Stomach (tissue), 9 donors: ENCODE data around the gene CHD6. TPM values are rescaled to one million over a fixed set of nuclear protein-coding genes. Genes with fewer than 3 reads are reported as not detected.

Experiments
- DNase-seq, 2 donors: peaks; one replicate each; pipeline versions ENCODE4 v3.0.0 to v3.0.0-alpha.2; 2013 to 2019
- H3K27ac ChIP-seq, 5 donors: fragments of 200-600 bp in 4 of 5; sonication (generic) in 4 of 5; one replicate each; pipeline ENCODE4 v1.5.1; 2013 to 2019; ENCODE audit warnings: mild to moderate bottlenecking in 1 of 5, moderate library complexity in 1 of 5
- H3K27me3 ChIP-seq, 3 donors: fragments of 200-600 bp; sonication (generic); one replicate each; pipeline ENCODE4 v1.5.1; 2017 to 2019; ENCODE audit warnings: mixed run types in 1 of 3
- H3K36me3 ChIP-seq, 4 donors: fragments of 200-600 bp; sonication (generic); 1 replicate in 3 of 4; 2 replicates in 1 of 4; pipeline ENCODE4 v1.5.1; 2016 to 2019
- H3K4me1 ChIP-seq, 4 donors: fragments of 200-600 bp; sonication (generic); one replicate each; pipeline ENCODE4 v1.5.1; 2016 to 2019
- H3K4me3 ChIP-seq, 4 donors: fragments of 200-600 bp; sonication (generic) in 3 of 4; one replicate each; pipeline ENCODE4 v1.5.1; 2016 to 2019; ENCODE audit warnings: mild to moderate bottlenecking in 1 of 4
- H3K9me3 ChIP-seq, 4 donors: fragments of 200-600 bp; sonication (generic); one replicate each; pipeline ENCODE4 v1.5.1; 2016 to 2019
- CTCF ChIP-seq, 7 experiments: fragments of 450-650 bp in 4 of 7; fragments of 200-600 bp in 3 of 7; sonication (generic) in 3 of 7; IDR thresholded peaks; one replicate each; pipeline ENCODE4 v1.5.1; 2016 to 2019; ENCODE audit warnings: antibody characterized with exemption in 7 of 7, control low read depth in 2 of 7, mild to moderate bottlenecking in 1 of 7
- EP300 ChIP-seq: sonication (generic); formaldehyde crosslinking; IDR thresholded peaks from one replicate; pipeline ENCODE4 v1.6.1; 2017; ENCODE audit warnings: antibody characterized with exemption
- POLR2A ChIP-seq, 4 donors: fragments of 450-650 bp; IDR thresholded peaks; one replicate each; pipeline ENCODE4 v1.6.1; 2016; ENCODE audit warnings: antibody characterized with exemption in 4 of 4, control low read depth in 2 of 4, mild to moderate bottlenecking in 1 of 4, moderate library complexity in 1 of 4
- POLR2AphosphoS5 ChIP-seq, 3 donors: sonication (generic); formaldehyde crosslinking; IDR thresholded peaks; one replicate each; pipeline ENCODE4 v1.6.1; 2016; ENCODE audit warnings: antibody characterized with exemption in 3 of 3
- whole genome bisulfite sequencing, 5 donors: extraction: QIAGEN DNeasy Blood & Tissue Kit in 3 of 5; methylation state at CpG; one replicate each; pipeline versions ENCODE4 v1.1.5 to v1.1.7; 2013 to 2018; 5-methylcytosine and 5-hydroxymethylcytosine counted together
- intact Hi-C: fragments of 100-400 bp; cut with DNase I; formaldehyde crosslinking; loops from one replicate; pipeline ENCODE4 v1.15.1; 2023; ENCODE audit warnings: low total_unique reads
- polyA plus RNA-seq, 3 donors: library from polyadenylated mRNA; stranded (reverse); fragments of 200-250 nt; gene quantifications; one replicate each; pipeline ENCODE4 v1.2.3, GENCODE V29; 2013
- total RNA-seq, 5 donors: library from RNA; depleted of rRNA; stranded (reverse); fragments of >200 nt; gene quantifications; one replicate each; pipeline versions ENCODE4 v1.1.0 to v1.2.3, GENCODE V29; 2014 to 2016
- donor health status: healthy with polysubstance abuse.
- donor health status: Bipolar disorder and iron deficiency.
- donor health status: healthy.

The CHD6 gene
- total and polyA plus RNA-seq, 8 donors: 4.4 to 84.6 (median 47.5) TPM

- no peak for TF ChIP-seq POLR2AphosphoS5 (IDR thresholded peaks at IDR 0.05)
- TF ChIP-seq POLR2A (IDR thresholded peaks at IDR 0.05): no peak
- no peak for TF ChIP-seq CTCF (IDR thresholded peaks at IDR 0.05)
- TF ChIP-seq EP300: no peak
- no peaks in the 10 kb centered on the region for H3K9me3 ChIP-seq
- no peak overlapping the region for H3K27ac ChIP-seq
- 96 to 98% (median 97%) methylated on average over 17 of the region's 17 CpGs for WGBS, 5 donors
- DNase-seq: no peak
- H3K36me3 ChIP-seq: peaks cover 29 to 80% (median 68%) of the 10 kb centered on the region in 4 donors
- intact Hi-C loops: no loop called here
- H3K4me3 ChIP-seq: no peak overlapping the region
- H3K4me1 ChIP-seq: no peaks in the 10 kb centered on the region
- no peaks in the 10 kb centered on the region for H3K27me3 ChIP-seq
These were observed 160.9 kb downstream of the CHD6 start for GRCh38 chr20:41457173-41457857.

DNA sequence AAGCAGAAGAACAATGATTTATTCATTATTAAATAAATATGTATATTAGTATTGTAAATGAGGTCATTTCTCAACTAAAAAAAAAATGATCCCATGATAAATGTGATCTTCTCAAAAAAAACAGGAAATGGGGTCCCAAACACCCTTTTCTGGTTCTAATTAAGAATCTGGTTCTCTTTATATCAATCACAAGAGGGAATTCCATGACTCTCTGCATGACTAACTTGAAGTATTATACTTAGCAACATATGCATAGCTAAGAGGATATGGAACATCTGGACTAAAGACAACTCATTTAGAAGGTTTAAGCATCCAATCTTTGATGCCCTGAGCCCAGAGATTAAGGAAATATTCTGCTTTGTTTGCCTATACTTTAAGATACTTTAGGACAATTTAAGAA lies 161.8 kb downstream of the CHD6 start:
- no peak overlapping the region for H3K27ac ChIP-seq
- H3K36me3 ChIP-seq: peaks cover 37 to 83% (median 71%) of the 10 kb centered on the region in 4 donors
- no peaks in the 10 kb centered on the region for H3K27me3 ChIP-seq
- intact Hi-C loops: no loop called here
- H3K4me1 ChIP-seq: no peaks in the 10 kb centered on the region
- TF ChIP-seq POLR2AphosphoS5 (IDR thresholded peaks at IDR 0.05) (no peak), EP300 (no peak), POLR2A (IDR thresholded peaks at IDR 0.05) (no peak), CTCF (IDR thresholded peaks at IDR 0.05) (no peak)
- no peaks in the 10 kb centered on the region for H3K9me3 ChIP-seq
- no peak overlapping the region for H3K4me3 ChIP-seq
- peak in 1 of 2 donors; percentile 29 for DNase-seq

- no peaks in the 10 kb centered on the region for H3K4me1 ChIP-seq
- H3K4me3 ChIP-seq: no peak overlapping the region
- intact Hi-C loops: no loop called here
- peaks cover 47 to 92% (median 86%) of the 10 kb centered on the region in 4 donors for H3K36me3 ChIP-seq
- H3K27me3 ChIP-seq: no peaks in the 10 kb centered on the region
- no peaks in the 10 kb centered on the region for H3K9me3 ChIP-seq
- TF ChIP-seq EP300 (no peak), POLR2A (IDR thresholded peaks at IDR 0.05) (no peak), POLR2AphosphoS5 (IDR thresholded peaks at IDR 0.05) (no peak), CTCF (IDR thresholded peaks at IDR 0.05) (no peak)
- H3K27ac ChIP-seq: no peak overlapping the region
- no peak for DNase-seq
These were observed 163.9 kb downstream of the CHD6 start for GRCh38 chr20:41454250-41454649.

- no peaks in the 10 kb centered on the region for H3K27me3 ChIP-seq
- TF ChIP-seq EP300 (no peak), CTCF (IDR thresholded peaks at IDR 0.05) (no peak), POLR2A (IDR thresholded peaks at IDR 0.05) (no peak), POLR2AphosphoS5 (IDR thresholded peaks at IDR 0.05) (no peak)
- no peaks in the 10 kb centered on the region for H3K9me3 ChIP-seq
- no peaks in the 10 kb centered on the region for H3K4me1 ChIP-seq
- 85 to 90% (median 89%) methylated on average over 12 of the region's 12 CpGs for WGBS, 5 donors
- no peak overlapping the region for H3K27ac ChIP-seq
- intact Hi-C loops: no loop called here
- no peak for DNase-seq
- peaks cover 47 to 97% (median 94%) of the 10 kb centered on the region in 4 donors for H3K36me3 ChIP-seq
- no peak overlapping the region for H3K4me3 ChIP-seq
These were observed 164.9 kb downstream of the CHD6 start for GRCh38 chr20:41453010-41453950.
